DMS114 treated with DMSO at 0.1 percent for 48 hours (cell line): Measurements from ENCODE around the gene C22orf15.
"Not testable (repeated sequence)": the region's sequence is repeated elsewhere in the genome, so short reads cannot be mapped to it uniquely, and the experiment has no call there.

Experiments
- DNase-seq: peaks from one replicate; lab custom pipeline; 2025; ENCODE audit not compliant: unreplicated experiment; lab: John Stamatoyannopoulos, UW

C22orf15 gene

GRCh38 chr22:23762842-23763578 is at the start of gene C22orf15:
TSS of gene C22orf15 (plus strand) at chr22:23762990. CDS start at chr22:23763307, 317 bp downstream.
- DNase-seq, result no peak

GRCh38 chr22:23713696-23714595 is 48.8 kb upstream of the C22orf15 start:
- DNase-seq, result no peak

- no peak for DNase-seq
Observed at GRCh38 chr22:23714596-23715578, 47.9 kb upstream of the C22orf15 start.

GRCh38 chr22:23715806-23716375 is 46.9 kb upstream of the C22orf15 start:
- no peak for DNase-seq

- DNase-seq, result peak; percentile 68
Observed at GRCh38 chr22:23716811-23717801, 45.7 kb upstream of the C22orf15 start.

GRCh38 chr22:23718371-23719165 is 44.2 kb upstream of the C22orf15 start:
- DNase-seq, result no peak

GRCh38 chr22:23720855-23721254 is 41.9 kb upstream of the C22orf15 start:
- DNase-seq, result no peak

GRCh38 chr22:23722160-23722559 is 40.6 kb upstream of the C22orf15 start:
- DNase-seq, result no peak

- no peak for DNase-seq
Observed at GRCh38 chr22:23722724-23723123, 40.1 kb upstream of the C22orf15 start.

GRCh38 chr22:23728108-23728507 is 34.7 kb upstream of the C22orf15 start:
- not testable (repeated sequence) for DNase-seq

- no peak for DNase-seq
Observed at GRCh38 chr22:23737696-23738095, 25.1 kb upstream of the C22orf15 start.

- DNase-seq, result no peak
Observed at GRCh38 chr22:23742505-23743264, 20.1 kb upstream of the C22orf15 start.

GRCh38 chr22:23743303-23743705 is 19.5 kb upstream of the C22orf15 start:
- DNase-seq, result no peak

- DNase-seq, result no peak
Observed at GRCh38 chr22:23744001-23744400, 18.8 kb upstream of the C22orf15 start.

GRCh38 chr22:23744485-23744884 is 18.3 kb upstream of the C22orf15 start:
- no peak for DNase-seq

- no peak for DNase-seq
Observed at GRCh38 chr22:23745791-23746190, 17.0 kb upstream of the C22orf15 start.

GRCh38 chr22:23749841-23750301 is 12.9 kb upstream of the C22orf15 start:
- DNase-seq, result peak; percentile 18

GRCh38 chr22:23750367-23750713 is 12.4 kb upstream of the C22orf15 start:
- DNase-seq, result no peak
